Left lung (tissue), 14 donors: ENCODE results near the gene DHDDS. TPM values are rescaled to one million over a fixed set of nuclear protein-coding genes. Genes with fewer than 3 reads are reported as not detected.
A peak's percentile ranks its signal among the peaks of the same experiment; 100 is the strongest.
"Not testable (repeated sequence)": the region's sequence is repeated elsewhere in the genome, so short reads cannot be mapped to it uniquely, and the experiment has no call there.

Experiments used
- ATAC-seq: fragments of 200-7000 bp; cut with Tn5 transposase; one replicate; pipeline ENCODE4 v1.9.1; 2020; ENCODE audit warnings: moderate library complexity
- DNase-seq, 4 donors: peaks; one replicate each; pipeline ENCODE4 v3.0.0-alpha.2; 2013 to 2020
- H3K27ac ChIP-seq, 2 donors: fragments of 200-600 bp; sonication (generic) in 1 of 2; one replicate each; pipeline versions ENCODE4 v1.5.0 to v1.8.0; 2020 to 2021
- H3K27me3 ChIP-seq, 2 donors: fragments of 200-600 bp; sonication (generic) in 1 of 2; one replicate each; pipeline versions ENCODE4 v1.5.0 to v1.8.0; 2020 to 2021
- H3K36me3 ChIP-seq, 2 donors: fragments of 200-600 bp; sonication (generic) in 1 of 2; one replicate each; pipeline versions ENCODE4 v1.5.0 to v1.8.0; 2020 to 2021
- H3K4me1 ChIP-seq, 2 donors: fragments of 200-600 bp; one replicate each; pipeline ENCODE4 v1.8.0; 2021
- H3K4me3 ChIP-seq, 2 donors: fragments of 200-600 bp; sonication (generic) in 1 of 2; one replicate each; pipeline versions ENCODE4 v1.5.0 to v1.8.0; 2020 to 2021; ENCODE audit warnings: mild to moderate bottlenecking in 1 of 2
- H3K9me3 ChIP-seq, 2 donors: fragments of 200-600 bp; sonication (generic) in 1 of 2; one replicate each; pipeline versions ENCODE4 v1.5.0 to v1.8.0; 2020 to 2021
- CTCF ChIP-seq, 2 donors: fragments of 200-600 bp; sonication (generic) in 1 of 2; IDR thresholded peaks; one replicate each; pipeline versions ENCODE4 v1.5.0 to v1.8.0; 2021; ENCODE audit warnings: antibody characterized with exemption in 2 of 2
- intact Hi-C, 2 donors: fragments of 100-400 bp; cut with DNase I; formaldehyde crosslinking; loops; one replicate each; pipeline versions ENCODE4 v1.11.2 to v1.14.2; 2022
- long read RNA-seq, 12 donors: library from polyadenylated mRNA in 2 of 12; unstranded in 2 of 12; transcript quantifications; one replicate each; pipeline ENCODE4 v2.0.0 and lab custom pipeline, GENCODE V29; 2019 to 2026
- polyA plus RNA-seq, 6 donors: library from polyadenylated mRNA; unstranded; fragments of 120-200 nt; gene quantifications; one replicate each; pipeline ENCODE4 v1.2.1, GENCODE V29; 2013; ENCODE audit not compliant: insufficient read length in 6 of 6
- total RNA-seq, 2 donors: library from RNA; stranded (reverse); fragmentation: NEBNext Ultra II Directional; extraction: Animal tissue kit (Norgen Biotek cat#: 25700); gene quantifications; one replicate each; pipeline ENCODE4 v1.2.1, GENCODE V29; 2021
- donor health status: DM: no; HTN: yes; CAD: no.
- donor health status: DM: no; HTN: no; CAD: no.

Gene DHDDS, protein sequence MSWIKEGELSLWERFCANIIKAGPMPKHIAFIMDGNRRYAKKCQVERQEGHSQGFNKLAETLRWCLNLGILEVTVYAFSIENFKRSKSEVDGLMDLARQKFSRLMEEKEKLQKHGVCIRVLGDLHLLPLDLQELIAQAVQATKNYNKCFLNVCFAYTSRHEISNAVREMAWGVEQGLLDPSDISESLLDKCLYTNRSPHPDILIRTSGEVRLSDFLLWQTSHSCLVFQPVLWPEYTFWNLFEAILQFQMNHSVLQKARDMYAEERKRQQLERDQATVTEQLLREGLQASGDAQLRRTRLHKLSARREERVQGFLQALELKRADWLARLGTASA
- total RNA-seq: 10 to 100 TPM; 49.6 to 56.0 TPM
- 10 to 100 TPM; 34.5 to 39.0 (median 35.3) TPM for polyA plus RNA-seq
- long read RNA-seq, donor 1, partial matches to known transcripts: 0 of 5 reads
- long read RNA-seq, donor 1, other reads (novel, unspliced or antisense): 0 of 5 reads
- long read RNA-seq, donor 2, partial matches to known transcripts: 0 of 3 reads
- long read RNA-seq, donor 2, other reads (novel, unspliced or antisense): 0 of 3 reads
- long read RNA-seq, donor 3, partial matches to known transcripts: 0 of 1 reads
- long read RNA-seq, donor 3, other reads (novel, unspliced or antisense): 0 of 1 reads
- long read RNA-seq, donor 4, partial matches to known transcripts: 4 of 16 reads
- long read RNA-seq, donor 4, other reads (novel, unspliced or antisense): 5 of 16 reads
- long read RNA-seq, donor 5, partial matches to known transcripts: 34 of 38 reads
- long read RNA-seq, donor 5, other reads (novel, unspliced or antisense): 0 of 38 reads
- long read RNA-seq, donor 6, partial matches to known transcripts: 0 of 5 reads
- long read RNA-seq, donor 6, other reads (novel, unspliced or antisense): 0 of 5 reads
- long read RNA-seq, donor 7, partial matches to known transcripts: 0 of 4 reads
- long read RNA-seq, donor 7, other reads (novel, unspliced or antisense): 0 of 4 reads
- long read RNA-seq, donor 8, partial matches to known transcripts: 0 of 2 reads
- long read RNA-seq, donor 8, other reads (novel, unspliced or antisense): 0 of 2 reads
- long read RNA-seq, donor 9: 0 reads
- long read RNA-seq, donor 10, partial matches to known transcripts: 3 of 22 reads
- long read RNA-seq, donor 10, other reads (novel, unspliced or antisense): 9 of 22 reads
- long read RNA-seq, donor 11, partial matches to known transcripts: 0 of 6 reads
- long read RNA-seq, donor 11, other reads (novel, unspliced or antisense): 0 of 6 reads
- long read RNA-seq, donor 12, partial matches to known transcripts: 0 of 3 reads
- long read RNA-seq, donor 12, other reads (novel, unspliced or antisense): 0 of 3 reads

DNA sequence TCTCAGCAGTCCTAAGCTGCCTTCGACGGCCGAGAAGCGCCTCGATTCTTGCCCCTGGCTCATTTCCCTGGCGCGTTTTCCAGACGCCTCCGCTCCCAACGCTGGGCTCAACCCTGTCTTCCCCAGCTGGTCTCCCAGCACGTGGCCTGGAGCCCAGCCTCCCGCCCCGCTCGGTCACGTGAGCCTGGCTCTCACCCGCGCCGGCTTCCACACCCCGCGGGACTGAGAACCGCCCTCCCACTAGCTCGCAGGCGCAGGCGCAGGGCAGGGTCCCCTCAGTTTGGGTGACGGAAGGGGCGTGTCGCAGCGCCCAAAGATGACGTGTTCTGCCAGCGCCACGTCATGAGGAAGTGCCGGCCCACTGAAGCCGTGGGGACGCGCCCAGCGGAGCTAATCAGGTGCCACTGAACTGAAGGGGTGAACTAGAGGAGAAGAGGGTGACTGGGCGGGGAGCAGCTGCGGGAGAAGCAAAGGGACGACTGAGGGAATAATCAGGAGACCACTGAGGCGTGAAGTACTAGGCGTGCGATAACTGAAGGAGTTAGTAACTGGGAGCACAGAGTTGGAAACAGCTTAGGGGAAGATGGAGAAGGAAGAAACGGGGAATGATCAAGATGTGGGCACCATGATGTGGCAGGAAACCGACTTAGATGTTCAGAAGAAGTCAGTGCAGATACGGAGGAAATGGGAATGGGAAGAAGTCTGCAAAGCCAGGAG, at the start of gene DHDDS:
Gene DHDDS, plus strand, starts transcription at position 343 of the 717 bp plus-strand sequence. CDS start 625 bp downstream, outside the sequence.
- H3K27ac ChIP-seq: peak within 1 kb of the TSS; percentile 58 to 84
- TF ChIP-seq CTCF (IDR thresholded peaks at IDR 0.05): no peak
- peaks cover 16 to 32% of the 10 kb centered on the region in 2 donors for H3K4me1 ChIP-seq
- H3K9me3 ChIP-seq: no peaks in the 10 kb centered on the region
- DNase-seq (peak; percentile 98 to 100 (median 99)), ATAC-seq (peak; percentile 98)
- peaks cover 0 to 33% of the 10 kb centered on the region in 2 donors for H3K36me3 ChIP-seq
- intact Hi-C loops: no loop called here
- peak within 1 kb of the TSS; percentile 46 to 80 for H3K4me3 ChIP-seq
- no peaks in the 10 kb centered on the region for H3K27me3 ChIP-seq

DNA sequence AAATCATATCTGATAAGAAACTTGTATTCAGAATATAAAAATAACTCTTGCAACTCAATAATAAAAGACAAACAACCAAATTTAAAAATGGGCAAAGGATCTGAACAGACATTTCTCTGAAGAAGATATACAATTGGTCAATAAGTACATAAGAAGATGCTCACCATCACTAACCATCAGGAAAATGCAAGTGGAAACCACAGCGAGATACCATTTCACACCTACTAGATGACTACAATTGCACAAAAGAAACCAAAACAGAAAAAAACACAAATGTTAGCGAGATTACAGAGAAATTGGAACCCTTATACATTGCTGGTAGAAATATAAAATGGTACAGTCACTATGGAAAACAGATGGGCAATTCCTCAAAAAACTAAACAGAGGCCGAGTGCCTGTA, 48.0 kb upstream of the DHDDS start:
- ATAC-seq: no peak
- Histone ChIP-seq H3K4me3 (no peak overlapping the region), H3K36me3 (no peaks in the 10 kb centered on the region), H3K27ac (no peak overlapping the region), H3K4me1 (no peaks in the 10 kb centered on the region), H3K27me3 (peaks cover 0 to 27% of the 10 kb centered on the region in 2 donors), H3K9me3 (no peaks in the 10 kb centered on the region)
- no peak for TF ChIP-seq CTCF (IDR thresholded peaks at IDR 0.05)
- intact Hi-C loops: no loop called here
- DNase-seq: no peak

- intact Hi-C loops, H3K4me1 ChIP-seq: not testable (repeated sequence)
Observed at GRCh38 chr1:26385063-26385462, 47.1 kb upstream of the DHDDS start.

GRCh38 chr1:26387447-26387846, 44.7 kb upstream of the DHDDS start:
- H3K36me3 ChIP-seq: no peaks in the 10 kb centered on the region
- intact Hi-C loops: no loop called here
- ATAC-seq: no peak
- H3K9me3 ChIP-seq: no peaks in the 10 kb centered on the region
- H3K27ac ChIP-seq: no peak overlapping the region
- H3K4me1 ChIP-seq: no peaks in the 10 kb centered on the region
- DNase-seq: no peak
- no peak overlapping the region for H3K4me3 ChIP-seq
- peaks cover 0 to 25% of the 10 kb centered on the region in 2 donors for H3K27me3 ChIP-seq
- TF ChIP-seq CTCF (IDR thresholded peaks at IDR 0.05): no peak

More at GRCh38 chr1:26385063-26385462, 47.1 kb upstream of the DHDDS start:
- H3K27me3 ChIP-seq: peaks cover 0 to 27% of the 10 kb centered on the region in 2 donors
- DNase-seq, ATAC-seq, H3K27ac ChIP-seq, H3K9me3 ChIP-seq, H3K4me3 ChIP-seq, H3K36me3 ChIP-seq: not testable (repeated sequence)
